Heart left ventricle (tissue), 16 donors: ENCODE results near the gene TM2D1. TPM values are rescaled to one million over a fixed set of nuclear protein-coding genes. Genes with fewer than 3 reads are reported as not detected.

ENCODE experiments used
- ATAC-seq, 4 donors: fragments of 200-7000 bp; cut with Tn5 transposase; one replicate each; pipeline ENCODE4 v1.9.1; 2020 to 2022; ENCODE audit warnings: moderate library complexity in 4 of 4, mild to moderate bottlenecking in 3 of 4, moderate number of reproducible peaks in 1 of 4
- DNase-seq, 5 donors: peaks; one replicate each; pipeline ENCODE4 v3.0.0-alpha.2; 2020
- H3K27ac ChIP-seq, 12 donors: fragments of 200-600 bp; sonication (generic) in 4 of 12; one replicate each; pipeline versions ENCODE4 v1.5.0 to v1.8.0; 2016 to 2022; ENCODE audit warnings: mild to moderate bottlenecking in 2 of 12
- H3K27me3 ChIP-seq, 9 donors: fragments of 200-600 bp; sonication (generic) in 2 of 9; one replicate each; pipeline versions ENCODE4 v1.5.1 to v1.8.0; 2016 to 2022; ENCODE audit warnings: mild to moderate bottlenecking in 3 of 9
- H3K36me3 ChIP-seq, 9 donors: fragments of 200-600 bp; sonication (generic) in 2 of 9; one replicate each; pipeline versions ENCODE4 v1.5.0 to v1.8.0; 2018 to 2022; ENCODE audit warnings: mild to moderate bottlenecking in 2 of 9
- H3K4me1 ChIP-seq, 12 donors: fragments of 200-600 bp; sonication (generic) in 4 of 12; one replicate each; pipeline versions ENCODE4 v1.5.0 to v1.8.0; 2016 to 2022; ENCODE audit warnings: mild to moderate bottlenecking in 3 of 12
- H3K4me3 ChIP-seq, 12 donors: fragments of 200-600 bp; sonication (generic) in 4 of 12; one replicate each; pipeline versions ENCODE4 v1.5.0 to v1.8.0; 2017 to 2022; ENCODE audit warnings: mild to moderate bottlenecking in 9 of 12, moderate library complexity in 4 of 12
- H3K9me3 ChIP-seq, 12 donors: fragments of 200-600 bp; sonication (generic) in 4 of 12; one replicate each; pipeline versions ENCODE4 v1.5.0 to v1.8.0; 2016 to 2022; ENCODE audit warnings: mild to moderate bottlenecking in 1 of 12
- POLR2A ChIP-seq, 2 donors: fragments of 450-650 bp; IDR thresholded peaks; one replicate each; pipeline ENCODE4 v1.6.1; 2017; ENCODE audit warnings: antibody characterized with exemption in 2 of 2, mild to moderate bottlenecking in 2 of 2, moderate library complexity in 2 of 2
- WGBS, 4 donors: extraction: QIAGEN DNeasy Blood & Tissue Kit in 2 of 4; methylation state at CpG; one replicate each; pipeline versions ENCODE4 v1.1.5 to v1.1.7; 2013 to 2018; 5-methylcytosine and 5-hydroxymethylcytosine counted together
- intact Hi-C, 10 donors: fragments of 100-400 bp; cut with DNase I; formaldehyde crosslinking; loops; one replicate each; pipeline versions ENCODE4 v1.11.1 to v1.14.2; 2022
- polyA plus RNA-seq, 2 donors: library from polyadenylated mRNA; stranded (reverse); fragments of 200-250 nt; gene quantifications; one replicate each; pipeline ENCODE4 v1.2.3, GENCODE V29; 2013
- total RNA-seq, 9 donors: library from RNA; depleted of rRNA in 2 of 9; stranded (reverse); fragments of >200 nt in 2 of 9; fragmentation: NEBNext Ultra II Directional in 3 of 9; extraction: Animal tissue kit (Norgen Biotek cat#: 25700) in 3 of 9; gene quantifications; one replicate each; pipeline versions ENCODE4 v1.1.0 to v1.2.4, GENCODE V29; 2016 to 2023
- TF ChIP-seq, protein P1 (sequence below), 12 donors: fragments of 200-600 bp; sonication (generic) in 4 of 12; IDR thresholded peaks; one replicate each; pipeline versions ENCODE4 v1.5.0 to v1.8.0; 2018 to 2022; ENCODE audit warnings: antibody characterized with exemption in 12 of 12, mild to moderate bottlenecking in 5 of 12
- donor health status: ischemic (EF 13 %, LVEDD 7.1; RV severe dilation, severe dysfunction).
- donor health status: healthy with polysubstance abuse.
- donor health status: DM: no; HTN: yes; CAD: no.
- donor health status: DM: no; HTN: no; CAD: no.
- donor health status: ischemic (EF 25% LVEDD 6.9; RV normal size, moderate dysfunction).
- donor health status: ischemic (EF 25% LVEDD 5.7; RV mildly dilated, moderate dysfunction).
- donor health status: healthy.
- donor health status: DM: yes; HTN: yes; CAD: no.
- donor health status: ischemic (EF 35%, LVEDD 5.7; RV mildly dilated, moderate dysfunction).
- donor health status: nonischemic (EF 11% LVEDD 7.7; RV severe dilation, severe dysfunction).
- donor health status: DM: yes; HTN: yes; CAD: no.
- donor health status: PGD.
- donor health status: ischemic (EF 29% LVEDD 5.4; RV normal size, mild dysfunction).
- donor health status: nonischemic (EF 23%, LVEDD 6.1; RV moderate dilation, normal function).

The TM2D1 gene
- total and polyA plus RNA-seq, 11 donors: 10.2 to 44.0 (median 34.4) TPM

DNA sequence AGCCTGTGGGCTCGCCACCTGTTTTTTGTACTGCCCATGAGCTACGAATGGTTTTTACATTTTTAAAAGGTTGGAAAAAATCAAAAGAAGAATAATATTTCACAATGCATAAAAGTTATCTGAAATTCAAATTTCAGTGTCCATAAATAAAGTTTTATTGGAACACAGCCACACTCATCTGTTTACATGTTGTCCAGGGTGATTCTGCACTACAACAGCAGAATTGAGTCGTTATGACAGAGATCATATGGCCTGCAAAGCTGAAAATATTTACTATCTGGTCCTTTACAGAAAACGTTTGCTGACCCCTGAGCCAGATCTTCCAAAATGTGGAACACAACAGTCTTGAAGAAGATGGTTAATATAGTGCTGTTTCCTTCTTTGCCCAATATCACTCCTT is 89.4 kb downstream of the TM2D1 start:
- Histone ChIP-seq H3K4me1 (peaks cover 0 to 26% (median 9%) of the 10 kb centered on the region in 12 donors), H3K27ac (no peak overlapping the region), H3K9me3 (no peaks in the 10 kb centered on the region), H3K4me3 (no peak overlapping the region), H3K27me3 (no peaks in the 10 kb centered on the region), H3K36me3 (no peaks in the 10 kb centered on the region)
- no peak for ATAC-seq
- TF ChIP-seq, protein P1, sequence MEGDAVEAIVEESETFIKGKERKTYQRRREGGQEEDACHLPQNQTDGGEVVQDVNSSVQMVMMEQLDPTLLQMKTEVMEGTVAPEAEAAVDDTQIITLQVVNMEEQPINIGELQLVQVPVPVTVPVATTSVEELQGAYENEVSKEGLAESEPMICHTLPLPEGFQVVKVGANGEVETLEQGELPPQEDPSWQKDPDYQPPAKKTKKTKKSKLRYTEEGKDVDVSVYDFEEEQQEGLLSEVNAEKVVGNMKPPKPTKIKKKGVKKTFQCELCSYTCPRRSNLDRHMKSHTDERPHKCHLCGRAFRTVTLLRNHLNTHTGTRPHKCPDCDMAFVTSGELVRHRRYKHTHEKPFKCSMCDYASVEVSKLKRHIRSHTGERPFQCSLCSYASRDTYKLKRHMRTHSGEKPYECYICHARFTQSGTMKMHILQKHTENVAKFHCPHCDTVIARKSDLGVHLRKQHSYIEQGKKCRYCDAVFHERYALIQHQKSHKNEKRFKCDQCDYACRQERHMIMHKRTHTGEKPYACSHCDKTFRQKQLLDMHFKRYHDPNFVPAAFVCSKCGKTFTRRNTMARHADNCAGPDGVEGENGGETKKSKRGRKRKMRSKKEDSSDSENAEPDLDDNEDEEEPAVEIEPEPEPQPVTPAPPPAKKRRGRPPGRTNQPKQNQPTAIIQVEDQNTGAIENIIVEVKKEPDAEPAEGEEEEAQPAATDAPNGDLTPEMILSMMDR (IDR thresholded peaks at IDR 0.05): no peak
- no peak for TF ChIP-seq POLR2A (IDR thresholded peaks at IDR 0.05)
- WGBS, 4 donors: 72 to 86% (median 77%) methylated on average over 4 of the region's 4 CpGs
- no peak for DNase-seq
- intact Hi-C loops: loop anchor here in 2 of 10 donors (5.0 to 10.0 kb wide), 2 partner anchors 181 to 183 kb away; no protein-coding TSS in a partner anchor

DNA sequence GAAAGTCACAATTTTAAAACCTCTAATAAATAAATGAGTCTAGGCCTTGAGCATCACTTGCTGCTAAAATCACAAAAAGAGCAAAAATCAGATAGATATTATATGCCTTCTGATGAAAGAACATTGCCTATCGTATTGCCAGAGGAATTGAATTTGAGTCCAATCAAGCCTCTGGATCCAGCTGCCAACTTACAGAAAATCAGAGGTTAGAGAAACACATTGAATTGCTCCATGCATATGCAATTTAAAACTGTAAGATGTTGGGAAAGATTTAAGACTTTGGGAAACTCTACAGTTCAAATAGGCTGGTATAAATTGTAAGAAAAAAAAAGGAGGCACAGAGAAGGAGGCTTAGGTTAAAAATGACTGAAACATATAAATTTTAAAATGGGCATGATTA is 93.5 kb downstream of the TM2D1 start:
- ATAC-seq: no peak
- 89 to 96% (median 94%) methylated on average over 1 of the region's 1 CpG for WGBS, 4 donors
- no peak overlapping the region for H3K4me3 ChIP-seq

More for the DNA sequence above, 93.5 kb downstream of the TM2D1 start:
- intact Hi-C loops: loop anchor here in 1 of 10 donors (10.0 kb wide), 1 partner anchor 177 kb away; no protein-coding TSS in a partner anchor
- Histone ChIP-seq H3K4me1 (peaks cover 0 to 4% (median 0%) of the 10 kb centered on the region in 12 donors), H3K27me3 (no peaks in the 10 kb centered on the region), H3K36me3 (no peaks in the 10 kb centered on the region), H3K27ac (no peak overlapping the region), H3K9me3 (peaks cover 0 to 3% (median 0%) of the 10 kb centered on the region in 12 donors)
- no peak for DNase-seq
- no peak for TF ChIP-seq POLR2A (IDR thresholded peaks at IDR 0.05)
- TF ChIP-seq, protein P1 (IDR thresholded peaks at IDR 0.05): no peak

Other genes with a start within 250 kb of the TM2D1 start
- gene PATJ, start 17.3 kb upstream of the TM2D1 start, total RNA-seq: 100 to 1,000 TPM in 6 of 9 donors, 10 to 100 TPM in 3; 71.1 to 190 (median 114) TPM
- gene PATJ, start 17.3 kb upstream of the TM2D1 start, polyA plus RNA-seq: 10 to 100 TPM in 1 of 2 donors, 1 to 10 TPM in 1; 6.6 to 57.1 TPM